Endothelial cell of umbilical vein (primary cell): ENCODE measurements around the gene PHC2. TPM values are rescaled to one million over a fixed set of nuclear protein-coding genes. Genes with fewer than 3 reads are reported as not detected.

Experiments used
- BruUV-seq: library from RNA; stranded (reverse); fragments of 400-500 nt; replicated peaks from 2 replicates; lab custom pipeline; 2021; lab: Mats Ljungman, UMichigan
- CTCF ChIA-PET: fragments of 300-600, 350-600 bp; sonication (Branson Sonifier 250); formaldehyde crosslinking; loops from one replicate; lab custom pipeline; 2021; ENCODE audit warnings: antibody characterized with exemption, inconsistent platforms; lab: Charles Lee
- POLR2A ChIA-PET: fragments of 300-600, 350-600 bp; sonication (Branson Sonifier 250); formaldehyde crosslinking; loops from one replicate; lab custom pipeline; 2021; ENCODE audit warnings: antibody characterized with exemption, inconsistent platforms; lab: Charles Lee
- DNase-seq: peaks from one replicate; pipeline ENCODE4 v3.0.0-alpha.2; 2011; ENCODE audit warnings: low read depth, low spot score
- FAIRE-seq: peaks from 2 replicates; lab custom pipeline; 2011; peaks lifted over from hg19 to GRCh38; lab: Jason Lieb, UNC
- H2AFZ ChIP-seq: 2 replicates; pipeline ENCODE4 v1.6.0; 2012; ENCODE audit warnings: low read depth, low read length, control low read depth, inconsistent platforms
- H3K27ac ChIP-seq: 2 replicates; pipeline ENCODE4 v1.5.1; 2011; ENCODE audit warnings: low read depth, mild to moderate bottlenecking, control low read depth, low read length, moderate library complexity; ENCODE audit not compliant: insufficient read depth
- H3K27me3 ChIP-seq, 2 experiments: 2 replicates each; pipeline versions ENCODE4 v1.6.0 to v1.6.1; 2011; ENCODE audit warnings: low read length in 2 of 2, mixed read lengths in 1 of 2; ENCODE audit not compliant: control insufficient read depth in 2 of 2, insufficient read depth in 2 of 2
- H3K36me3 ChIP-seq, 2 experiments: 2 replicates in 1 of 2; 3 replicates in 1 of 2; pipeline ENCODE4 v1.5.1; 2011; ENCODE audit warnings: low read length in 2 of 2, mild to moderate bottlenecking in 1 of 2, moderate library complexity in 1 of 2; ENCODE audit not compliant: control insufficient read depth in 2 of 2, insufficient read depth in 2 of 2; ENCODE audit errors: extremely low read depth in 1 of 2
- H3K4me1 ChIP-seq: 3 replicates; pipeline ENCODE4 v1.5.1; 2011; ENCODE audit warnings: mild to moderate bottlenecking, low read length; ENCODE audit not compliant: control insufficient read depth, insufficient read depth; ENCODE audit errors: extremely low read depth
- H3K4me2 ChIP-seq: 2 replicates; pipeline ENCODE4 v1.6.1; 2011; ENCODE audit warnings: low read length, control low read depth, mixed read lengths; ENCODE audit not compliant: insufficient read depth
- H3K4me3 ChIP-seq, 3 experiments: fragments of 200-600 bp in 1 of 3; sonication (generic), shearing (Covaris generic) in 1 of 3; replicated peaks in 1 of 3; 2 replicates each; pipeline ENCODE4 v1.5.1; 2011 to 2016; ENCODE audit warnings: control low read depth in 3 of 3, low read length in 3 of 3, mild to moderate bottlenecking in 2 of 3, inconsistent platforms in 1 of 3, low read depth in 1 of 3, moderate library complexity in 1 of 3; ENCODE audit not compliant: insufficient read depth in 1 of 3
- H3K79me2 ChIP-seq: 2 replicates; pipeline ENCODE4 v1.6.0; 2012; ENCODE audit warnings: low read length, inconsistent platforms; ENCODE audit not compliant: control insufficient read depth, insufficient read depth
- H3K9ac ChIP-seq: replicated peaks from 2 replicates; pipeline ENCODE3; 2011; ENCODE audit warnings: low read length, control low read depth; ENCODE audit not compliant: insufficient read depth; ENCODE audit errors: extremely low read depth
- H3K9me1 ChIP-seq: replicated peaks from 3 replicates; pipeline ENCODE4 v1.6.0; 2011; ENCODE audit warnings: mild to moderate bottlenecking, low read length; ENCODE audit not compliant: control insufficient read depth, insufficient read depth; ENCODE audit errors: extremely low read depth
- H3K9me3 ChIP-seq: replicated peaks from 2 replicates; pipeline ENCODE4 v1.5.1; 2012; ENCODE audit warnings: low read length, inconsistent platforms; ENCODE audit not compliant: control insufficient read depth, insufficient read depth
- H4K20me1 ChIP-seq: replicated peaks from 2 replicates; pipeline ENCODE3; 2011; ENCODE audit warnings: mild to moderate bottlenecking, low read length; ENCODE audit not compliant: control insufficient read depth, insufficient read depth; ENCODE audit errors: extremely low read depth
- CTCF ChIP-seq, 2 donors: IDR thresholded peaks; 1 replicate in 1 of 2; 2 replicates in 1 of 2; pipeline ENCODE4 v1.5.1; 2011; ENCODE audit warnings: low read length in 2 of 2, mild to moderate bottlenecking in 2 of 2, moderate library complexity in 2 of 2, control low read depth in 1 of 2, inconsistent platforms in 1 of 2, low read depth in 1 of 2; ENCODE audit not compliant: insufficient read depth in 1 of 2; ENCODE audit errors: extremely low read depth in 1 of 2
- EZH2 ChIP-seq: IDR thresholded peaks from 2 replicates; pipeline ENCODE4 v1.6.1; 2012; ENCODE audit warnings: borderline replicate concordance, low read depth, mild to moderate bottlenecking, moderate library complexity, low read length, inconsistent platforms; ENCODE audit not compliant: severe bottlenecking
- FOS ChIP-seq: IDR thresholded peaks from 2 replicates; pipeline ENCODE4 v1.6.1; 2011; ENCODE audit warnings: mild to moderate bottlenecking, low read length, moderate library complexity, borderline replicate concordance; ENCODE audit not compliant: insufficient read depth
- GATA2 ChIP-seq: IDR thresholded peaks from 2 replicates; pipeline ENCODE4 v1.7.0; 2011; ENCODE audit warnings: low read depth, mild to moderate bottlenecking, moderate library complexity, mixed read lengths, low read length; ENCODE audit not compliant: insufficient read length, insufficient read depth
- JUN ChIP-seq: IDR thresholded peaks from 2 replicates; pipeline ENCODE4 v1.6.1; 2011; ENCODE audit warnings: borderline replicate concordance, low read depth; ENCODE audit not compliant: insufficient read length, insufficient read depth
- MAX ChIP-seq: IDR thresholded peaks from 2 replicates; pipeline ENCODE4 v1.6.1; 2011; ENCODE audit not compliant: insufficient read depth, insufficient read length
- MYC ChIP-seq: IDR thresholded peaks from one replicate; pipeline ENCODE4 v1.6.1; 2011; ENCODE audit warnings: mild to moderate bottlenecking, low read depth, low read length
- POLR2A ChIP-seq: IDR thresholded peaks from 2 replicates; pipeline ENCODE4 v1.6.1; 2012; ENCODE audit warnings: low read depth, mild to moderate bottlenecking, control low read depth, low read length
- POLR2AphosphoS5 ChIP-seq: IDR thresholded peaks from 2 replicates; pipeline ENCODE4 v1.6.1; 2012; ENCODE audit warnings: low read depth, mild to moderate bottlenecking, control low read depth, low read length, moderate library complexity; ENCODE audit not compliant: insufficient read depth
- dilution Hi-C: fragments of 300-500 bp; cut with MboI; formaldehyde crosslinking; loops from one replicate; pipeline ENCODE4 v1.15.0; 2019; ENCODE audit warnings: low sequenced_read_pairs; ENCODE audit not compliant: extremely low pct_ligation_motif_present
- intact Hi-C: fragments of 100-400 bp; cut with micrococcal nuclease; formaldehyde crosslinking; loops from one replicate; pipeline ENCODE4 v1.10.0; 2022
- polyA plus RNA-seq, 4 experiments: library from polyadenylated mRNA; depleted of rRNA in 3 of 4; stranded (reverse) in 3 of 4; unstranded in 1 of 4; fragments of >200 nt; gene quantifications; 2 replicates each; pipeline versions ENCODE4 v1.2.1 to v1.2.3, GENCODE V29; 2011 to 2012; ENCODE audit warnings: missing spikeins in 1 of 4
- total RNA-seq: library from RNA; stranded (reverse); gene quantifications from 2 replicates; pipeline ENCODE4 v1.2.3, GENCODE V29; 2021

Gene PHC2
- total and polyA plus RNA-seq, 2 donors (not counting 3 experiments of a cell fraction or from before 2014, with no cell fraction given) = 65.6 to 79.0 TPM

GRCh38 chr1:33390542-33390941 lies 40.4 kb downstream of the PHC2 start:
- CTCF ChIA-PET = no interaction called here
- POLR2A ChIA-PET = no interaction called here

More at GRCh38 chr1:33390542-33390941, 40.4 kb downstream of the PHC2 start:
- no peaks in the 10 kb centered on the region for H3K4me1 ChIP-seq
- no peaks in the 10 kb centered on the region for H3K9me3 ChIP-seq
- no peak overlapping the region for H3K27ac ChIP-seq
- no peak for DNase-seq
- H3K4me3 ChIP-seq = no peak overlapping the region
- H3K9me1 ChIP-seq = no peaks in the 10 kb centered on the region
- TF ChIP-seq FOS (no peak), POLR2A (no peak), MYC (no peak), GATA2 (no peak), MAX (no peak), CTCF (IDR thresholded peaks at IDR 0.05; ENCODE audit: extremely low read depth in 1 of 2, insufficient read depth in 1 of 2, low read depth in 1 of 2, low read length in 2 of 2) (no peak), EZH2 (no peak), POLR2AphosphoS5 (no peak), JUN (no peak)
- no peaks in the 10 kb centered on the region for H3K36me3 ChIP-seq
- dilution Hi-C loops = no loop called here
- no peak overlapping the region for H3K4me2 ChIP-seq
- no TSS peak for BruUV-seq
- no peak overlapping the region for H2AFZ ChIP-seq
- H3K79me2 ChIP-seq = no peaks in the 10 kb centered on the region
- intact Hi-C loops = loop anchor here (5.0 kb wide), 1 partner anchor 67 kb away; no protein-coding TSS in a partner anchor
- FAIRE-seq = no peak
- H4K20me1 ChIP-seq = no peaks in the 10 kb centered on the region
- H3K9ac ChIP-seq = no peak overlapping the region
- no peaks in the 10 kb centered on the region for H3K27me3 ChIP-seq
